HG02981 (cell line): ENCODE results near the gene BTRC.

ENCODE experiments used
- ATAC-seq: cut with Tn5 transposase; IDR thresholded peaks from one replicate; pipeline ENCODE4 v1.9.1; 2021; ENCODE audit warnings: mild to moderate bottlenecking, moderate library complexity; ENCODE audit not compliant: unreplicated experiment

The BTRC gene

DNA sequence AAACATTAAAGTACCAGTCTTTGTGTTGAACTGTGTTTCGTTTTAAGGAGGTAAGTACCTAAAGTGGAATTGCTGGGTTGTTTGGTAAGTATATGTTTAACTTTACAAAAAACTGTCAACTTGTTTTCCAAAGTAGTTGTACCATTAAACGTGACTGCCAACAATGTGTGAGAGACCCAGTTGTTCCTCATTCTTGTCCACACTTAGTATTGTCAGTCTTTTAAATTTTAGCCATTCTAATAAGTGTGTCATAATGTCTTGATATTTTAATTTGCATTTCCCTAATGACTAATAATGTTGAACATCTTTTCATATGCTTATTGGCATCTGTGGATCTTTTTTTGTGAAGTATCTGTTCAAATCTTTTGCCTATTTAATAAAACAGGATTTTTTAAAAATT lies 159.8 kb downstream of the BTRC start:
- no peak for ATAC-seq

DNA sequence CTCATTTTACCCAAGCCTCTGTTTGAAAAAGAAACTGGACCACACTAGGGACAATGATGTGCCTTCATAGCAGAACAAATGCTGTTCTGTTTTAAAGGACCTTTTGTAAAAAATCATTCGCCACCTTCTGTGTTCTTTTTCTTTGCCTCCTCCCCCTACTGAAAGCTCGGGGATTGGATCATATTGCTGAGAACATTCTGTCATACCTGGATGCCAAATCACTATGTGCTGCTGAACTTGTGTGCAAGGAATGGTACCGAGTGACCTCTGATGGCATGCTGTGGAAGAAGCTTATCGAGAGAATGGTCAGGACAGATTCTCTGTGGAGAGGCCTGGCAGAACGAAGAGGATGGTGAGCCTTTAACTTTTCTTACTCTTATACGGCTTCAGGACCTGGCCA lies 171.9 kb downstream of the BTRC start:
- ATAC-seq: no peak

DNA sequence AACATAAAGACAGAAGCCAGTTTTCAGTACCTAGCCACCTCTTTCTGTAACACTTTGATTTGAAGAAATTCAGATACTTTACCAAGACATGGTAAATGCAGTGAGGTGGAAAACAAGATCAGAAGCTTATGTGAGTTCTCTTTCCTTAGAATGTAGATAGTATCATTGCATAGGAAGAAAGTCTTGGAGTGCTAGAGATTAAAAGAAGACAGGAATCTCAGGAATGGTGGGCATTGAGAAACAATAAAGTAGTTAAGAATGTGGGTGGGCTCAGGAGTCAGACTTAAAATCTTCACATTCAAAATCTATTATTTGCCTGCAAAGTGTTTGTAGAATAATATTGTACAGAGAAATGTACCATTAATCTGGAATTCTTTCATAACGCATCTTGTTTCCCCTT lies 175.2 kb downstream of the BTRC start:
- ATAC-seq: no peak

DNA sequence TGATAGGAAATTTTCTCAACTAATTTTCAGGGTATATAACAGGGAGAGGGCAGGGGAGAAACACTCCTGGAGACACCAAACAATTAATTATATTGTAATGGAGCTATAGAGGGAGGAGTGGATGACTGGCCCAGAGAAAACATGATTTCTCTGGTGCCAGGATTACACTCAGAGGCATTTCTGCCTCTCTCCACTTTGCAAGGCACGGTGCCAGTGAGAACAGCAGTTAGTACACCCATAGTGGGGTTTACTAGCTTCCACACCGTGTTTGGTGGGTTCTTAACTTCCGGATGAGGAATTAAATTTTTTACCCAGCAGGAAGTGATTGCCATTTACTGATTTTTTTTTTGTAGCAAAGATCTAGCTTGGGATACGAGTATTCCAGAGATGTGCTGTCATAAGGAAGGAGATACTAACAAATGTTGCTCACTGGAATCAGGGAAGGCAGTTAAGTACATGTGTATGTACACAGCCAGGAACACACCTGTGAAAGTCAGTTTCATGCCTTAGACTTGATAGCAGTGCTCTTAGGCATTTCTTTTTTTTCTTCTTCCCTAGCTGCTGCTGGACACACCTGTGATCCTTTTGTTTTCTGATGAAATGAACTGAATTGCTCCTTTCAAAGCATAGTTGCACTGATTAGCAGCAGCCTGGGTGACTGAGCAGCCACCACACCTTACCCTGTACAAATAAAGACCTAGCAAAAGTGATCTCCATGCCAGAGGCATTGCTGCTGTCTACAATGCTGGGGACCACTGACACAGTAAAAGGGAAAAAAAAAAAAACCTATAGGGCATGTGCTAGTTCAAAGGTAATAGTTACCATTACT lies 176.0 kb downstream of the BTRC start:
- no peak for ATAC-seq

DNA sequence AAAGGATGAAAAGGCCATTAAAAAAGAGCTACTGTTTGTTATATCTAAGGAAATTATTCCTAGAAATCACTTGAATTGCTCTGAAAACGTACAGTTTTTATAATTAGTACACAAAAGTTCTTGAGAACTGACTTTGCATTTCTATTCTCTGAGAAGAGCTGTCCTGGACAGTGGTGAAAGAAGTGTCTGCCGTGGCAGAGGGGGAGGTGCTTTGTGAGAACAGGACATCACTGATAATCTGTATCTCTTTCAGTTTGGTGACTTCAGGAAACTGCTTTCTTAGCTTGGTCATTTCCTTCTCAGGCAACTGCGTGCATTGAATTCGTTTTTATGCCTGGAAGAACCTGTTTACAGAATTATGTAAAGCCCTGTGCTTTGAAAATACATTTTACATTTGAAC lies 182.0 kb downstream of the BTRC start:
- ATAC-seq: no peak

DNA sequence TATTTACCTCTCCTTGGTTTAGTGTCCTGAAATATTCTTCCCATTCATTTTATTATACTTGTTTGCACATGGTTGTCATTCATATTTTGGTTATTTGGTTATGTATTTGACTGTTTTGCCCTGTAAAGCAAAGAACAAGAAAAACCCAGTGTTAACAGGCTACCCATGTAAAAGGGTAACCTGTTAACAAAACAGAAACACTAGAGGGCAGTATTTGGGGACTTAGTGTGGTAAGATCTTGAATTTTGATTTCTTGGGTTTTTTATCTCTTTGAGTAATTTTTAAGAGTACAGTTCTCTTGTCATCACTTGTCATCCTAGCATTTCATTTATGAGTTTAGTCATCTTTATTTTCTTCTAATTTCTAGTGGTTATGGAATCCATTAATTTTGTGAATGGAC lies 182.8 kb downstream of the BTRC start:
- ATAC-seq: no peak

DNA sequence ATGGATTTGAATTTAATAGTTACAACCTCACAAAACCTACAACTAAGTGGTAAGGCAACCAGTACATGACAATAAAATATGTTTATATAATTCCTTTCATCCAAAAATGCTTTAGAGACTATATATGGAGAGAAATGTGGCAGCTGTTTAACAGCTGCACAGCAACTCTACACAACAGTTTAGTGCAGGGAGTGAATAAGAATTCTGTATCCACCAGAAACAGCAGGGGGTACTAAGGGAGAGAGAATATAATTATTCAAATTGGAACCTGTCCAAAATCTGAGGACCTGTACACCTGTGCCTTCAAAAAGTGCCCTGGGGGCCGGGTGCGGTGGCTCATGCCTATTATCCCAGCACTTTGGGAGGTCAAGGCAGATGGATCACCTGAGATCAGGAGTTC lies 184.5 kb downstream of the BTRC start:
- ATAC-seq: no peak

DNA sequence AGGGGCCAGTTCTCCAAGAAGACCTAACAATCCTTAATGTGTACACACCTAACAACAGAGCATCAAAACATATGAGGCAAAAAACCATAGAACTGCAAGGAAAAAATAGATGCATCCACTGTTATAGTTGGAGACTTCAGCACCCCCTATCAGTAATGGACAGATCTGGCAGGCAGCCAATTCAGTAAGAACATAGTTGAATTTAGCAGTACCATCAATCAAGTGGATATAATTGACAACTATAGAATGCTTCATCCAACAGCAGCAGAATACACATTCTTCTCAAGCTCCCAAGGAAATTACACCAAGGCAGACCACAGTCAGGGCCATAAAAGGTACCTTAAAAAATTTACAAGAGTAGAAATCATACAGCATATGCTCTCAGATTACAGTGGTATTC lies 191.9 kb downstream of the BTRC start:
- ATAC-seq: no peak

DNA sequence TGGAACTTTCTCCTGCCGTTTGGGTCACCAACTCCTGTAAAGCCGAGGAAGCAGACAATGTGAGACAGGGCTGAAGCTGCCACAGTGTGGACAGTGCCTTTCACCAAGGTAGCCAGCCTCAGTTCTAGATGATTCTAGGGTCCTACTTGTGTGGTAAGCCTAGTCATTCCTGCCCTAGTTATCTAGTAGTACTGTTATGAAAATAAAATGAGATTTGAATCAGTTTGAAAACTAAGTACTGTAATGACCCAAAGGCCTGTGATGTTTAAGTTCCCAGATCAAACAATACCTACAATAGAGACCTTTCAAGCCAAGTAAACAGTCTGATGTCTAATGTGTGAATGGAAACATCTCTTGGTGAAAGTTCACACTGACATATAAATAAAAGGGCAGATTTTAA lies 197.0 kb downstream of the BTRC start:
- ATAC-seq: no peak

DNA sequence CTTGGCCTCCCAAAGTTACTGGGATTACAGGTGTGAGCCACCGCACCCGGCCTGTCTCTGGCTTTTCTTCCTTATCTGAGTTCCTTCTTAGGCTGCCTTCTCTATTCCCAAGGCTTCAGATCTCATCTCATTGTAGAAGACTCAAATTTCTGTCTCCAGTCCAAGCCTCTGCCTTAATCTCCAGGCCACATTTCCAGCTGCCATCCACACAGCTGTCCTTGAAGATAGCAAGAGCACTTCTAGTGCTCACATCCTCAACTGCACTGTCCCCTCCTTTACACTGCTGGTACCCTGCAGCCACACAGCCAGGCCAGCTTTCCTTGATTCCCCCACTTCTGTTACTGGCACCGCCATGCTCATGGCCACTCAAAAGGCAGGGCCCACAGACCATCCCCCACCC lies 198.5 kb downstream of the BTRC start:
- ATAC-seq: no peak

DNA sequence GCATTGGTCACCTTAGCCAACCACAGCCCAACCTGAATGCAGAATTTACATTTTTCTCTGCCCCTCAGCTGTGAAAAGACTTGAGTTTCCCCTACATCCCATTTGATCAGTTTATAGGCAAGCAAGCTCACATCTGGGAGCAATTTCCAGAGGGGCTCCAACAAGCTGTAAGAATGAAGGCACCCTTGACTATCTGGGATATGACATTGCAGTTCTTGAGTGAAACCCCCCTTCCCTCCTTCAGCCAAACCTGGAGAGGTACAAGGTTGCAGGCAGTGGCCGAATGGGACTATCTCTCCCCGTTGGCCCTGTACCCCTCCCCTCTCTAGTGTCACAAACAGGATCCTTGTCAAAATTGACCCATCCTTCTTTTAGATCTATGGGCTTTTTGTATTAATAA lies 203.6 kb downstream of the BTRC start:
- ATAC-seq: no peak

DNA sequence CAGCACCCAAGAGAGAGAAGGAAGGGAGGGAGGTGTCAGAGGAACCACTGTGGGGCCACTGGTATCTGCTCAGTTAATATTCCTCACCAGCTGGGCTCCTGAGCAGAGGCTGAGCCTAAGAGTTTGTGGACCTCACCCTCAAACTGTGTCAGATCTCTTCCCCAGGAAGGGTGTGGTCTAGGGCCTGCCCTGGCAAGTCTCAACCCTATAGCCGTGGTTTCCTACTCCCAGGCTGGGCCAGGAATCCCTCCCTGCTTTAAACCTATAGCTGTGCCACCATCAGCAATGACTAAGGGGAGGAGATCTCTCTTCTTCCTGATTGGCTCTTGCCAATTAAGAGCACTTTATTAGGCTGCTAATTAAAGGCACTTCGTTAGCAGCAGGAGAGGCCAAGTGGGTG lies 204.2 kb downstream of the BTRC start:
- no peak for ATAC-seq

DNA sequence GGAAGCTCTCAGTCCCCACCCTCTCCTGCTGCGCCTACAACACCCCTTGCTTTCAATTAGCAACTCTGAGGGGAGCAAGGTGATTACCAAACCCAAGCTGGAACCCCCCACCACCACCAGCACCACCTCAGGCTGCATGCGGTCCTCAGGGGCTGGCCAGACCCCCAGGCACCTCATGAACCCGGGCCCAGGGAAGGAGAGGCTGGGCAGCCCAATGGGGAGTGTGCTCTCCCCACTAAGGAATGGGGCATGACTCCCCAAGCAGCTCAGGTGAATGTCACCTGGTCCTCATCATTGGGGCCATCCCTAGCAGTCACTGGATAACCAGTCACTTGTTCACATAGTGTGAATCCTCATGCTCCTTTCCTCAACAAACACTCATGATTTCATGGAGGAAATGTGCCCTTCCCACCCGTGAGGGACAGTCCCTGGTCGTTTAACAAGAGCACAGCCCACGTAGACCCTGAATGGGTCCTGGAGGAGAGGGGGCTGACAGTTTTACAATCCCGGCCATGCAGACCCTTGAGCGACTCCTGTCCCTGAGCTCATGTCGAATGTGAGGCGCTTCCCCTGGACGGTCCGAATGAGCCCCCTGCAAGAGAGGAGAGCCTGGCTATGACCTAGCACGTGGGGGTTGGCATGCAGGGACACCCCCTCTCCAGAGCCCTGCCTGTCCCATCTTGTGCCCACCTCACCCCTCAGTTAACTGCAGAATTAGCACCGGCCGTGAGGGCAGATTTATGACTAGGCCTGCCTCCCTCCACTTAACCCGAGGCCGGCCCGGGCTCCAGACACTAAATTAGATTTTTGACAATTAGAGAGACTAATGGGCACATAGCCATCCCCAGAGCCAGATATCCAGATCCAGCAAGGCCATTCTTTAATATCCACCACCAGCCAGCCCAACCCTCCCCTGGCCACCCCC lies 205.0 kb downstream of the BTRC start:
- no peak for ATAC-seq

DNA sequence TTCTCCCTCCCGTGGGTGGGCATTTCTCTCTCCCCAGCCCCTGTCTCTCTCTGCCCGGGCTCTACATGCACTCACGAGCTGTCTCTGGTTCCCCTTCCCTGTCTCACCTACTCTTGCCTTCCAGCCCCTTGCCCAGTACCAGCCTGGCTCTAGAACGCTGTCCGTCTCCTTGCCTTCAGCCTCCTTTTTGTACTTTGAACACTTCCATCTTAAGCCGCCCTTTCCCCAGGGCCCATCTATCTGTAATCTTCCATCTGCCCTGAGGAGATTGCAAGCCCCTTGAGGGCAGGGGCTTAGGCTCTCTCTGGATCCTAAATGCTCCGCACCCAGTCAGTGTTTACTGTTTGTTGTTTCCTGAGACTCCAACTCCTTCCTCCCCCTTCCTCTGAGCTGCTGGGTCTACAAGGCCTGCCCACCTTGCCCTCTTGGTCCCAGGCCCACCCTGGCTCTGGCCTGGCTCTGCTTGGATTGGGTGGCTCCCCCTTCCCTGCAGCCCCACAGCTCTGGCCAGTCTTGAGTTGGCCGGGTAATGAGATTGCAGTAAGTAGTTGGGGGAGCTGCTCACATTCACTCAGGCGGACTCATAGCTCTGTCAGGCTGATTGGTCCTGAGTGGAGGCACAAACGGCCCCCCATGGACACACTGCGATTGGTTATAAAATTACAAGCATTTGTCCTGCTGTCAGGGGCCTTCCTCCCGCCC lies 205.8 kb downstream of the BTRC start:
- no peak for ATAC-seq

DNA sequence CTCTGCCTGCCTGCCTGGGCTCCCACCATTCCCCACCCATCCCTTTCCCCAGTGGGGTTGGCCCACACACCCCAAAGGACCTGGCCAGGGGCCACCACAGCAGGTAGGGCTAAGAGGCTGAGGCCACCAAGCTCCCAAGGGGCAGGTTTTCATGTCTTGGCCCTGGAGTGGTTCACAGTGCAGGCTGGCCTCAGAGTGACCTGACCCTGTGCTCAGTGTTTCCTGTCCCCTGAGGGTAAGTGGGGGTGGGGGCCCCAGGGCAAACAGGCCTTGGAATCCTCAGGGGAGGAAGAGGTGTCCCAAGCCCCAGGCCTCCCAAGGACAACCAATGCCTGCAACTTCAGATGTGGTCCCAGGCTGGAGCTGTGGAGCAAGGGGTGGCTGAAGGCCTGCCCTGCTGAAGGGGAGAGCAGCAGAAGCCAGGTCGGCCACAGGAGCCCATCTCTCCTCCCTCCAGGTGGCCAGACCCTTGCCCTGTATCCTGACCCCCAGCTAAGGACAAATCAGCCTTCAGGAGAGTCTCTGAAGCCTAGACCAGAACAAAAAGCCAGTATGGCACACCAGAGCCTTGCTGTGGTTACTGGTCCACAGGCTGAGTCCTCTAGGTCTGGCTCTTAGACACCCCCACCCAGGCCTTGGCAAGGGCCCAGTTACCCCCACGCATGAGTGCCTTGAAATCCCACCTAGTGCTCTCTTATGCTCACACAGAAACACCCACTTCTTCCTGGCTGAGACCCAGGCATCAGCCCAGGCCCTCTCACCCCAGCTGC lies 206.5 kb downstream of the BTRC start:
- no peak for ATAC-seq

DNA sequence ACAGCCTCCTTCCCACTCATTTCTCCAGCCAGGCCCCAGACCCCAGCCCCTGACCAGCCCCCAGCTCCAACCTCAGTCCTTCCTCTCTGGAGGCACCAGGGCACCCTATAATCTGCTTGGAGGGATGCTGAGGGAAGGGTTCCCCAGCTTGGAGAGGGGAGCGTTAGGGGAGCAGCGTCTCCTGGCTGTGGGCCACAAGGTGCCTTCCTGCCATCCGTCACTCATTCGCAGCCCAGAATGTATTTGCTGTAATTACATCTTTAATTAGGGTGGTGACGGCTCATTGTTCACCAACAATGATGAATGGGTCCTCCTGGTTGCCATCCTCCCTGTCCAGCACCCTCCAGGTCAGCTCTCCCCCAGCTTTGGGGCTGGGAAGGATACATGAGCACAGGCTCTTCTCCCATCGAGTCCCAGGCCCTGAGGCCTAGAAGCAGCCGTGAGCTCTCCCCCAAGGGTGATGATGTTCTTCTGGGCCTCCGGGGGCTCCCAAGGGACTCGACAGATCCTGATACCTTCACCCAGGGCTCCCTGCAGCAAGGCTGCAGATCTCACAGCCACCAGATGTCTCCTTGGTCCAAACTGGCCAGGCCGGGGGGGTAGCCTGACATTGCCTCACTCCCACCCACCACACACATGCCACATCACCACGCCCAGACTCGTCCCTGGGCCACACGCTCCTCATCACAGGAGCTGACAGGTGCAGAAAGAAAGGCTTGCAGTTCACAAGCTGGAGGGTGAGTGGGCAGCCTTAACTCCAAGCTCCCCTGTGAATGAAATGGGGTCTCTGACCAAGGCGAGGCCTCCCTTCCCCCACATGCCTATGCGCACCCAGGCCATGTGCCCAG lies 207.3 kb downstream of the BTRC start:
- no peak for ATAC-seq

DNA sequence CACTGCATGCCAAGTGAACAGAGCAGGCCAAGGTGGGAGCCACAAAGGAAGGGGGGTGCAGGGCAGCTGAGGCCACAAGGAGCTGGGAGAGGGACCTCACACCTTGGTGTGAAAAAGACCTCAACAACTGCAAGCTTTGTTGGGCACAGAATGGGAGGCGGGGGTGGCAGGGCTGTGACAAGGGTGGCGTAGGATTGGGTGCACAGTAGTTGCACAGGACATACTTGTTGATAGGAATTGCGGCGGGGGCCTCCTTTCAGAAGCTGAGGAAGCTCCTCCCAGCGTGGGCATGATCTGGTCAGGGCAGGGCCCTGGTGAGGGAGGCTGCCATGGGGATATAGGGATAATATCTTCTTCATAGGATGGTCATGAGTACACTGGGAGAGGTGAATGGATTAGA lies 208.3 kb downstream of the BTRC start:
- ATAC-seq: no peak

DNA sequence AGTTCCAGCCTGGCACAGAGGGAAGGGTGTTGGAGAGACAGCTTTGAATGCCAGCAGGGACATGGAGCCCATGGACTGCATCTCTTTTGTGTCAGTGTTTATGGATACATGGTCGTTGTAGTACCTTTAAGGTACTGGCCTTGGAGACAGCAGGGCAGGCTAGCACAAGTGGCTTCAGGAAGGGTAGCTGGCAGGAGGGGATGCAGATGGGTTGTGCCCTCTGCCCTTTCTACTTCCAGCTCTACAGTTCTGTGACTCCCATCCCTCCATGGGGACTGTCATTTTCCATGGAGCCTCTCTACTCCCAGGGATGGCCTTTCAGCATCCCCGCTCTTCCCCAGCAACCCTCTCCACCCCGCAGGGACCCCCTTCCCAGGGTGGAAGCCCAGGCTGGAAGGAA lies 209.0 kb downstream of the BTRC start:
- ATAC-seq: no peak

DNA sequence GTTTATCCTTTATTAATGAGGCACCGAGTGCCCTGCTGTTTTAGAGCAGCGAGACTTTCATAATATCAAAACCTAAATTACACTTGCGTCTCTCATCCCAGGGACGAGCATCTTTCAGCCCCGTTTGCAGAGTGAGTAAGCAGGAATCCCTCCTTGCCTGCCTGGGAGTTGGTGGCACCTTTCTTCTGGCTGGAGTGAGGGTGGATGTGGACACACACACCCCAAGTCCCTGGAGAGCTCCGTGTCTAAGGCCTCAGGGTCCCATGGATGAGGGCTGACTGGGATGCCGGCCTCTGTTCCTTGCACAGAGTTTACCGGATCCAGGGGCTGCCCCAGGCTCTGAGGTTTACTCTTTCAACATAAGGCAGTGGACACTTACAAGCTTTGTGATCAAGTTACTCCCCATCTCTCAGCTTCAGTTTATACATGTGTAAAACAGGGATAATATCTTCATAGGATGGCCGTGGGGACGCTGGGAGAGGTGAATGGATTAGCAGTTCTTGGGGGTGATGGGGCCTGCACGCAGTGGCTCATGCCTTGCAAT lies 209.6 kb downstream of the BTRC start:
- ATAC-seq: no peak
